GM12872 (cell line): ENCODE measurements around the gene PXMP2.

Experiments used
- TF ChIP-seq, protein P1 (sequence below): IDR thresholded peaks from 3 replicates; pipeline ENCODE4 v1.5.1; 2011; ENCODE audit warnings: low read depth, mild to moderate bottlenecking, low read length, moderate library complexity; ENCODE audit not compliant: insufficient read depth

PXMP2 gene

DNA sequence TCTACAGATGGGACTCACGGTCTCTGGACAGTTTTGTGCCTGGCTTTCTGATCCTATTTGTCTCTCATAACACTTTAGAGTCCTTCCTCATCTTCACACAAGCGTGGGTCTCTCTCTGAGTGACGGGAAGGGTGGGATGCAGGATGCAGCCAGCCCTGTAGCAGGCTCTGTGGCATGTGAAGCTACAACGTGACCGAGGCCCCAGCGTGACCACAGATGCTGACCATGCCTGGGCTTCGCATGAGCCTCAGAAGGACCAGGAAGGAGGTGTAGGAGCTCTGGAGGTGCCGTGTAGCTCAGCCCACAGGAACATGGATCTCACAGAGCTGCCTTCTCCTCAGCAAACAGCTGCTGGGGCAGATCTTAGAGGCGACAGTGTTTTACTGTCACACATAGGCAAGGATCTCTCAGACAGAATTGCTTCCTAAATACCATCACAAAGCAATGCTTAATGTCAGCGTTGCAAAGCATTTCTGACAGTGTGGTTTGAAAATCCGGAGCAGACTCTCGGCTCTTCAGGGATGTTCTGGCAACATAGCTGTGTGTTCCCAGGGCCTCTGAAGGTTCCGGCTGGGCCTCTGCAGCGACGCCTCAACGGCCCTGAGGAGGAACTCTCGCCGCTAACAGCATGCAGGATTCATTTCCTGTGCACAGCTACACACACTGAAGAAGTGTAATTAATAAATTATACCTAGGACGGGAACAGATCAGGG lies 52.4 kb downstream of the PXMP2 start:
- TF ChIP-seq, protein P1, sequence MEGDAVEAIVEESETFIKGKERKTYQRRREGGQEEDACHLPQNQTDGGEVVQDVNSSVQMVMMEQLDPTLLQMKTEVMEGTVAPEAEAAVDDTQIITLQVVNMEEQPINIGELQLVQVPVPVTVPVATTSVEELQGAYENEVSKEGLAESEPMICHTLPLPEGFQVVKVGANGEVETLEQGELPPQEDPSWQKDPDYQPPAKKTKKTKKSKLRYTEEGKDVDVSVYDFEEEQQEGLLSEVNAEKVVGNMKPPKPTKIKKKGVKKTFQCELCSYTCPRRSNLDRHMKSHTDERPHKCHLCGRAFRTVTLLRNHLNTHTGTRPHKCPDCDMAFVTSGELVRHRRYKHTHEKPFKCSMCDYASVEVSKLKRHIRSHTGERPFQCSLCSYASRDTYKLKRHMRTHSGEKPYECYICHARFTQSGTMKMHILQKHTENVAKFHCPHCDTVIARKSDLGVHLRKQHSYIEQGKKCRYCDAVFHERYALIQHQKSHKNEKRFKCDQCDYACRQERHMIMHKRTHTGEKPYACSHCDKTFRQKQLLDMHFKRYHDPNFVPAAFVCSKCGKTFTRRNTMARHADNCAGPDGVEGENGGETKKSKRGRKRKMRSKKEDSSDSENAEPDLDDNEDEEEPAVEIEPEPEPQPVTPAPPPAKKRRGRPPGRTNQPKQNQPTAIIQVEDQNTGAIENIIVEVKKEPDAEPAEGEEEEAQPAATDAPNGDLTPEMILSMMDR, result no peak

DNA sequence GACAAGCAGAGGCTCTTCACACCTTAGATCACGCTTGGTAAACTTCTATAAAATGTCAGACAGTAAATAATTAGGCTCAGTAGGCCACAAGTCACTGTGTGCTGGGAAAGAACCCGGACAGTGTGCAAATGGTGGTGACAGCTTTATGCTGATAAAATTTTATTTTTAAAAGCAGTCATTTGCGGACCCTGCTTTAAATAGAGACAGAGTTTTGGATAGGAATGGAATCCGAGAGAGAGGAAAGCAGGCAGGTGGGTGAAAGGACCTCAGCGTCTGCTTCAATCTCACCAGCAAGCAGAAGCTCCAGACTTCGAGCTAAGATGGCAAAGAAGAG lies 52.9 kb downstream of the PXMP2 start:
- TF ChIP-seq, protein P1, result no peak

DNA sequence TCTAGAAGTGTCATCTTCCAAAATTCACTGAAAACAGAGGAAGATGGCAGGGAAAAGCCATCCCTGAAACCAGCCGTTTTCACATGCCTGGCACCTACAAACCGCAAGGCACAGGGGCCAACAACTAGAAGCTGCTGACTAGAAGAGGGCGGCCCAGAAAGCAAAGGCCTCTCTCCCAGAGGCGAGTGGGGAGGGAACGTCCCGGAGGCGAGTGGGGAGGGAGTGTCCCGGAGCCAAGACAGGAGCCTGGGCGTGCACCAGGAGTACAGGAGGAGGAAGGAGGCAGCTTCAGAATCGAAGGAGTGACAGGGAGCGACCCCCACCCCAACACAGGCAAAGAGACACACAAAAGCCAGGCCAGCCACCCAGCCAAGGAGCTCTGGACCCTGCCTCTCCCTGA lies 53.3 kb downstream of the PXMP2 start:
- TF ChIP-seq, protein P1, result no peak

DNA sequence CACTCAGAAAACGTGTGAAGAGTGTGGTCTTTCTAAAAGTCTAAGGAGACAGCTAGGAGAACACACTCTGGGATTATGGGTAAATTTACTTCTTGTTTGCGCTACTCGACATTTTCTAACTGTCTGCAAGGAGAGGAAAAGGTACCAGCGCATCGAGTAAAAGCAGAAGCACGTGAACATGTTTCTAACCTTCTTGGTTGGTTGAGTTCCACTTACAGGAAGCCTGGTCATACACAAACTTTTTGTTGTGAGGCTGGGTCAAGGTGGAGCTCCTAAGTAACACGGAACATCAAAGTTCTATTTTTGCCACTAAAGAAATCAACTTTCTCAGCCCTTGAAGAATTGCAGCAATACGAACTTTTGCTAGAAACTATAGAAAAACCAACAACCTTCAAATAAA lies 54.2 kb downstream of the PXMP2 start:
- TF ChIP-seq, protein P1, result no peak

DNA sequence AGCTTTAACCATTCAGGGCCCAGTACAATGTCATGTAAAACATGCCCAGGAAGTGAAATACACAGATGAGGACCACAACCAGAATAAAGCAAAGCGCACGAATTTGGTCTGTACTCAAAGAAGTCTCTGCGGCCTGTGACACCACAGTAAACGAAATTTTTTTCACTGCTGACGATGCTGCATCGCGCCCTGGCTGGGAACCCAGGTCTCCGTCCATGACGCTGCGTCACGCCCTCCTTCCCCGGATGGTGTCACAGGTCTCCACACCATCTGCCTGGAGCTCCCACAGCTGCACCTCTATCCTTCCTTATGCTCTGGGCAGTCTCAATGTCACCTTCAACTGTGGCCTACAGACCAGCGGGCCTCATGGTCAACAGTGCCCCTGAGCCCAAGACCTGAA lies 56.4 kb downstream of the PXMP2 start:
- TF ChIP-seq, protein P1, result no peak

DNA sequence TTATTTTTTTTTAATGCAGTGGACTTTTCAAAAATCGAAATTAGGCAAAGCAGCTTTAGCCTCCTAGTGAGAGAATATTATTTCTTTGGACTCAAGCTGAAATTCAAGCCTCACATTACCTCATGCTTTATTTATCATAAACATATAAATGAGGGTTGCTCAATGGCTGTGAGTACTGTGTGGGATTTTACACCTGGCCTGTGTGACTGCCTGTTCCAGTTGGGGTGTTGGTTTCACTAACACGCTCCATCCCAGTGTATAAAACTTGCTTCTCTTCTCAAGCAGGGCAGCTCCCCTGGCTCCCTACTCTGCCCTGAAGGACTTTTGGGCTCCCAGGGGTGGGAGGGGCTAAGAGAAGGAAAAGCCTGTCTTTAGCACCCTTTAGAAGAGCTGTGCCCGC lies 59.2 kb downstream of the PXMP2 start:
- TF ChIP-seq, protein P1, result no peak

DNA sequence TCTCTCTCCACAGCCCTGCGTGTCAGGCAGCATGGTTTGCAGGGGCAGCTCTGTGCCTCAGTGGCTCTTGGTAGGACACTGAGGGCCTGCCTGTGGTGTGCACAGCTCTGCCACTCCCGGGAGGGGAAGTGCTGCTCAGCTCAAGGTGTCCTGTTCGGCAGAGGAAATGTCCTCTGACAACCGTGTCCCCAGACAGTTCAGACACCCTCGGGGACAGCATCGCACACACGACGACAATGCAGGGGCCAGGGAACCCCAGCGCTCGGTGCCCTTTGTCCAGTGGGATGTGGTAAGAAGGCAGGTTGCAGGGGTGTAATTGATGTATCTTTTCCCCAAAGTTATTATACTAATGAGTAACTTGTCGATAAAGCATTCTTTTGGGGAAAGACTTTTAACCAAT lies 60.0 kb downstream of the PXMP2 start:
- TF ChIP-seq, protein P1, result no peak
